ENCODE data around the gene ALPK3.

Gene ALPK3

GRCh38 chr15:84793431-84794161, 23.6 kb upstream of the ALPK3 start:
- no peak overlapping the region for H2BK5ac ChIP-seq (ENCODE audit: low read length)
- H4K8ac ChIP-seq (ENCODE audit: low read depth, low read length), result no peak overlapping the region
- H3K79me1 ChIP-seq (ENCODE audit: low read length), result peaks cover 8% of the 10 kb centered on the region
- H2BK15ac ChIP-seq (replicated peaks; ENCODE audit: low read depth), result no peak overlapping the region
- no peak overlapping the region for H4K5ac ChIP-seq (ENCODE audit: low read length)
- no peak overlapping the region for H2BK120ac ChIP-seq (ENCODE audit: low read depth, low read length)
- peaks cover 3% of the 10 kb centered on the region for H3K36me3 ChIP-seq (ENCODE audit: control insufficient read depth, insufficient read depth, low read length)
- H3K23ac ChIP-seq (ENCODE audit: low read length), result no peak overlapping the region
- no peak overlapping the region for H2AK5ac ChIP-seq (ENCODE audit: low read length)
- no peak overlapping the region for H3K4ac ChIP-seq (ENCODE audit: low read depth, low read length)
- no peak overlapping the region for H3K4me3 ChIP-seq (ENCODE audit: low read length)
- peaks cover 3% of the 10 kb centered on the region for H3K79me2 ChIP-seq (ENCODE audit: control insufficient read depth, insufficient read depth, low read length)
- no peak overlapping the region for H3K9ac ChIP-seq (ENCODE audit: low read length)
- H3K18ac ChIP-seq (ENCODE audit: low read length), result no peak overlapping the region
- H3K56ac ChIP-seq (ENCODE audit: low read length), result no peak overlapping the region
- H3K27ac ChIP-seq (ENCODE audit: low read depth, low read length), result no peak overlapping the region
- DNase-seq, result no peak
- no peaks in the 10 kb centered on the region for H3K4me1 ChIP-seq (ENCODE audit: control insufficient read depth, low read depth, low read length)
- WGBS (ENCODE audit: extremely low coverage, insufficient coverage, low lambda C conversion rate), result no CpG with 5 or more reads among the region's 7 CpGs
- H3K27me3 ChIP-seq (ENCODE audit: insufficient read depth, low read length, poor library complexity), result no peaks in the 10 kb centered on the region
- H3K4me2 ChIP-seq (ENCODE audit: low read length), result no peak overlapping the region

GRCh38 chr15:84794162-84794547, 23.0 kb upstream of the ALPK3 start:
- no peak overlapping the region for H2BK15ac ChIP-seq (replicated peaks; ENCODE audit: low read depth)
- no peaks in the 10 kb centered on the region for H3K27me3 ChIP-seq (ENCODE audit: insufficient read depth, low read length, poor library complexity)
- no peak overlapping the region for H3K4ac ChIP-seq (ENCODE audit: low read depth, low read length)
- H3K4me3 ChIP-seq (ENCODE audit: low read length), result no peak overlapping the region
- DNase-seq, result no peak
- no peak overlapping the region for H4K8ac ChIP-seq (ENCODE audit: low read depth, low read length)
- no peak overlapping the region for H2BK5ac ChIP-seq (ENCODE audit: low read length)
- H3K23ac ChIP-seq (ENCODE audit: low read length), result no peak overlapping the region
- peaks cover 4% of the 10 kb centered on the region for H3K36me3 ChIP-seq (ENCODE audit: control insufficient read depth, insufficient read depth, low read length)
- H3K27ac ChIP-seq (ENCODE audit: low read depth, low read length), result no peak overlapping the region
- no peaks in the 10 kb centered on the region for H3K4me1 ChIP-seq (ENCODE audit: control insufficient read depth, low read depth, low read length)
- H3K56ac ChIP-seq (ENCODE audit: low read length), result no peak overlapping the region
- H2AK5ac ChIP-seq (ENCODE audit: low read length), result no peak overlapping the region
- H3K4me2 ChIP-seq (ENCODE audit: low read length), result no peak overlapping the region
- no peak overlapping the region for H3K9ac ChIP-seq (ENCODE audit: low read length)
- peaks cover 8% of the 10 kb centered on the region for H3K79me1 ChIP-seq (ENCODE audit: low read length)
- WGBS (ENCODE audit: extremely low coverage, insufficient coverage, low lambda C conversion rate), result no CpG with 5 or more reads among the region's 4 CpGs
- H2BK120ac ChIP-seq (ENCODE audit: low read depth, low read length), result no peak overlapping the region
- H3K18ac ChIP-seq (ENCODE audit: low read length), result no peak overlapping the region
- H4K5ac ChIP-seq (ENCODE audit: low read length), result no peak overlapping the region
- peaks cover 2% of the 10 kb centered on the region for H3K79me2 ChIP-seq (ENCODE audit: control insufficient read depth, insufficient read depth, low read length)

- no CpG with 5 or more reads among the region's 3 CpGs for WGBS (ENCODE audit: extremely low coverage, insufficient coverage, low lambda C conversion rate)
- H3K27me3 ChIP-seq (ENCODE audit: insufficient read depth, low read length, poor library complexity), result no peaks in the 10 kb centered on the region
Observed at GRCh38 chr15:84795186-84795585, 22.0 kb upstream of the ALPK3 start.

GRCh38 chr15:84797212-84797611, 19.9 kb upstream of the ALPK3 start:
- Histone ChIP-seq H3K4me3 (ENCODE audit: low read length) (no peak overlapping the region), H3K4me2 (ENCODE audit: low read length) (no peak overlapping the region), H3K27ac (ENCODE audit: low read depth, low read length) (no peak overlapping the region), H3K18ac (ENCODE audit: low read length) (no peak overlapping the region), H3K9ac (ENCODE audit: low read length) (no peak overlapping the region), H2BK15ac (replicated peaks; ENCODE audit: low read depth) (no peak overlapping the region), H2AK5ac (ENCODE audit: low read length) (no peak overlapping the region), H3K4me1 (ENCODE audit: control insufficient read depth, low read depth, low read length) (no peaks in the 10 kb centered on the region), H4K5ac (ENCODE audit: low read length) (no peak overlapping the region), H3K27me3 (ENCODE audit: insufficient read depth, low read length, poor library complexity) (no peaks in the 10 kb centered on the region), H2BK120ac (ENCODE audit: low read depth, low read length) (no peak overlapping the region), H3K79me1 (ENCODE audit: low read length) (peaks cover 2% of the 10 kb centered on the region), H3K79me2 (ENCODE audit: control insufficient read depth, insufficient read depth, low read length) (no peaks in the 10 kb centered on the region), H4K8ac (ENCODE audit: low read depth, low read length) (no peak overlapping the region), H3K4ac (ENCODE audit: low read depth, low read length) (no peak overlapping the region), H2BK5ac (ENCODE audit: low read length) (no peak overlapping the region), H3K23ac (ENCODE audit: low read length) (no peak overlapping the region), H3K36me3 (ENCODE audit: control insufficient read depth, insufficient read depth, low read length) (peaks cover 9% of the 10 kb centered on the region), H3K56ac (ENCODE audit: low read length) (no peak overlapping the region)
- DNase-seq, result no peak
- no CpG with 5 or more reads among the region's 4 CpGs for WGBS (ENCODE audit: extremely low coverage, insufficient coverage, low lambda C conversion rate)

More at GRCh38 chr15:84795186-84795585, 22.0 kb upstream of the ALPK3 start:
- Histone ChIP-seq H4K8ac (ENCODE audit: low read depth, low read length) (no peak overlapping the region), H2BK5ac (ENCODE audit: low read length) (no peak overlapping the region), H3K23ac (ENCODE audit: low read length) (no peak overlapping the region), H2AK5ac (ENCODE audit: low read length) (no peak overlapping the region), H3K9ac (ENCODE audit: low read length) (no peak overlapping the region), H3K79me2 (ENCODE audit: control insufficient read depth, insufficient read depth, low read length) (peaks cover under 1% of the 10 kb centered on the region), H4K5ac (ENCODE audit: low read length) (no peak overlapping the region), H3K4me1 (ENCODE audit: control insufficient read depth, low read depth, low read length) (no peaks in the 10 kb centered on the region), H3K4me2 (ENCODE audit: low read length) (no peak overlapping the region), H3K56ac (ENCODE audit: low read length) (no peak overlapping the region), H3K4me3 (ENCODE audit: low read length) (no peak overlapping the region), H3K27ac (ENCODE audit: low read depth, low read length) (no peak overlapping the region), H3K79me1 (ENCODE audit: low read length) (peaks cover 6% of the 10 kb centered on the region), H3K4ac (ENCODE audit: low read depth, low read length) (no peak overlapping the region), H3K18ac (ENCODE audit: low read length) (no peak overlapping the region), H2BK15ac (replicated peaks; ENCODE audit: low read depth) (no peak overlapping the region), H3K36me3 (ENCODE audit: control insufficient read depth, insufficient read depth, low read length) (peaks cover 8% of the 10 kb centered on the region), H2BK120ac (ENCODE audit: low read depth, low read length) (no peak overlapping the region)
- DNase-seq, result no peak

- H2BK5ac ChIP-seq (ENCODE audit: low read length), result no peak overlapping the region
- no peak overlapping the region for H4K8ac ChIP-seq (ENCODE audit: low read depth, low read length)
- no peaks in the 10 kb centered on the region for H3K4me1 ChIP-seq (ENCODE audit: control insufficient read depth, low read depth, low read length)
- H3K36me3 ChIP-seq (ENCODE audit: control insufficient read depth, insufficient read depth, low read length), result peaks cover 9% of the 10 kb centered on the region
- no peak overlapping the region for H3K56ac ChIP-seq (ENCODE audit: low read length)
- no peak overlapping the region for H3K9ac ChIP-seq (ENCODE audit: low read length)
- H2AK5ac ChIP-seq (ENCODE audit: low read length), result no peak overlapping the region
- no peak overlapping the region for H3K4ac ChIP-seq (ENCODE audit: low read depth, low read length)
- no peak overlapping the region for H2BK120ac ChIP-seq (ENCODE audit: low read depth, low read length)
- H3K79me1 ChIP-seq (ENCODE audit: low read length), result peaks cover 2% of the 10 kb centered on the region
- H3K27me3 ChIP-seq (ENCODE audit: insufficient read depth, low read length, poor library complexity), result no peaks in the 10 kb centered on the region
- H3K23ac ChIP-seq (ENCODE audit: low read length), result no peak overlapping the region
- no peak for DNase-seq
- H3K79me2 ChIP-seq (ENCODE audit: control insufficient read depth, insufficient read depth, low read length), result no peaks in the 10 kb centered on the region
- H4K5ac ChIP-seq (ENCODE audit: low read length), result no peak overlapping the region
- H2BK15ac ChIP-seq (replicated peaks; ENCODE audit: low read depth), result no peak overlapping the region
- no peak overlapping the region for H3K18ac ChIP-seq (ENCODE audit: low read length)
- H3K4me2 ChIP-seq (ENCODE audit: low read length), result no peak overlapping the region
- H3K27ac ChIP-seq (ENCODE audit: low read depth, low read length), result no peak overlapping the region
- WGBS (ENCODE audit: extremely low coverage, insufficient coverage, low lambda C conversion rate), result no CpG with 5 or more reads among the region's 3 CpGs
- no peak overlapping the region for H3K4me3 ChIP-seq (ENCODE audit: low read length)
Observed at GRCh38 chr15:84797801-84798200, 19.4 kb upstream of the ALPK3 start.

GRCh38 chr15:84798436-84798946, 18.7 kb upstream of the ALPK3 start:
- peaks cover 9% of the 10 kb centered on the region for H3K36me3 ChIP-seq (ENCODE audit: control insufficient read depth, insufficient read depth, low read length)
- no peak overlapping the region for H3K9ac ChIP-seq (ENCODE audit: low read length)
- no peak overlapping the region for H3K23ac ChIP-seq (ENCODE audit: low read length)
- no peak overlapping the region for H2AK5ac ChIP-seq (ENCODE audit: low read length)
- H3K4me2 ChIP-seq (ENCODE audit: low read length), result no peak overlapping the region
- H3K18ac ChIP-seq (ENCODE audit: low read length), result no peak overlapping the region
- H3K27ac ChIP-seq (ENCODE audit: low read depth, low read length), result no peak overlapping the region
- H2BK5ac ChIP-seq (ENCODE audit: low read length), result no peak overlapping the region
- H3K56ac ChIP-seq (ENCODE audit: low read length), result no peak overlapping the region
- H4K5ac ChIP-seq (ENCODE audit: low read length), result no peak overlapping the region
- no peak overlapping the region for H3K4ac ChIP-seq (ENCODE audit: low read depth, low read length)
- no peaks in the 10 kb centered on the region for H3K27me3 ChIP-seq (ENCODE audit: insufficient read depth, low read length, poor library complexity)
- H2BK15ac ChIP-seq (replicated peaks; ENCODE audit: low read depth), result no peak overlapping the region
- H4K8ac ChIP-seq (ENCODE audit: low read depth, low read length), result no peak overlapping the region
- no peak overlapping the region for H3K4me3 ChIP-seq (ENCODE audit: low read length)
- WGBS (ENCODE audit: extremely low coverage, insufficient coverage, low lambda C conversion rate), result no CpG with 5 or more reads among the region's 21 CpGs
- H2BK120ac ChIP-seq (ENCODE audit: low read depth, low read length), result no peak overlapping the region
- DNase-seq, result no peak
- H3K79me2 ChIP-seq (ENCODE audit: control insufficient read depth, insufficient read depth, low read length), result no peaks in the 10 kb centered on the region
- H3K79me1 ChIP-seq (ENCODE audit: low read length), result peaks cover 2% of the 10 kb centered on the region
- no peaks in the 10 kb centered on the region for H3K4me1 ChIP-seq (ENCODE audit: control insufficient read depth, low read depth, low read length)
